Astrocyte of the hippocampus (primary cell): ENCODE data around the gene ARL8A.
A peak's percentile ranks its signal among the peaks of the same experiment; 100 is the strongest.
"Not testable (repeated sequence)": the region's sequence is repeated elsewhere in the genome, so short reads cannot be mapped to it uniquely, and the experiment has no call there.

Experiments
- DNase-seq: peaks from one replicate; pipeline ENCODE4 v3.0.0; 2011; ENCODE audit warnings: low read depth, low spot score

Gene ARL8A

DNA sequence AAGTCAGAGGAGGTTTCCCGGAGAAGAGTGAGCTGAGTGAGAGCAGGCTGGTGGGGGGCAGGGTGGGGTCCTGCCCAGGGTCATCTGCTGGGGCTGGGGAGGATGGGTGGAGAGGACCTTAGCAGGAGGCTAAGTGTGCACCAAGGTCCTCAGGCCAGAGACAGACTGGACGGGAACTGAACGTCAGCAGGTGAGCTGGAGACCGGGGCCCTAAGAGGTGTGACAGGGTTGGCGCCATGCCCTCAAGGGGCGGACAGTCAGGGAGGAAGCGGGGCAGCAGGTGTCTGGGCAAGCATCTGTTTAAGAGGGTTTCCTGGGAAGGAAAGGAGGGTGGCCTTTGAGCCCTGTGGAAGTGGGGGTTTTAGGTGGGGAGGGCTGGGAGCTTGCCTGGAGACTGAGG lies 29.5 kb upstream of the ARL8A start:
- DNase-seq: no peak

- DNase-seq: no peak
Measured at GRCh38 chr1:202172015-202172355, 27.4 kb upstream of the ARL8A start.

- DNase-seq: no peak
Measured at GRCh38 chr1:202171292-202172014, 26.9 kb upstream of the ARL8A start.

GRCh38 chr1:202170726-202171125 lies 26.2 kb upstream of the ARL8A start:
- no peak for DNase-seq

DNA sequence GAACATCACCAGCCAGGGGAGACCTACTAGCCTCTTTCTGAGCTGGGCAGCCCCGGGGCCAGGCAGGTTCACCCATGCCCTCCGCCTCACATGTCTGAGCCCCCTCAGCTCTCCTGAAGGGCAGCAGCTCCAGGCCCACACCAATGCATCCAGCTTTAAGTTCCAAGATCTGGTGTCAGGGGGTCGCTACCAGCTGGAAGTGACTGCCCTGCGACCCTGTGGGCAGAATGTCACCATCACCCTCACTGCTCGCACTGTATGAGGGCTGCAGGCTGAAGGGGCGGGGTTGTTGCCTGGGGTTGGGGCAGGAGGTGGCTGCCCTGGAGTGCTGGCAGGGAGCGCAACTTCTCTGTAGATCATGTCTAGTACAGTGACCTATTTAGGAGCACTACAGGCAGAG lies 24.3 kb upstream of the ARL8A start:
- no peak for DNase-seq

DNA sequence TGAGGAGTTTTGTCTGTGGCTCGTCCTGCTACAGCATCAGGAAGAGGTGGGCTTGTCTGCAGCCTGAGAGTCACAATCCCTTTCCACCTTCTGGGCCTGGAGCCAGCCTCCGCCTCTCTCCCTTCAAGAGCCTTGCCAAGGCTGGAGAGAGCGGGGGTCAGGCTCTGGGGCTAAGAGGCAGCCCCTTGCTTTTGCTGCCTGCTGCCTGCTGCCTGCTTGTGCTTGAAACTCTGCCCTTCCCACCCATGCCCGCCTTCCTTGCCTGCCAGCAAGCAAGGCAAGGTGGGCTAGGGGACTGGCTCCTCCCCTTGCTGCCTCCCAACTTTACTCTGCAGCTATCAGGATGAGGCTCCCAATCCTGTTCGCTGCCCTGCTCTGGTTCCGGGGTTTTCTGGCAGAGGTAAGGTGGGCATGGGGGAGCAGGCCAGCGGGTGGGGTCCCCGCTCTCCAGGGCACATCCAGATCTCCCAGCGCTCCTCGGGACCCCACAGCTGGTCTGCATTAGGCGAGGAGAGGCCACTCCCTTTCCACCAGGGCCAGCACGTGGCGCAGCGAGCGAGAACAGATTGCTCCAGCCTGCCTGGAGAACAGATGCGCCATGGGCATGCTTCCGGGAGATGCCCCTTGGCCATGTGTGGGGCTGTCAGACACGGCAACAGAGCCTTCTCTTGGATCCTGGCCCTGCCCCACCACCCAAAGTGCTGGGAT lies 23.3 kb upstream of the ARL8A start:
- peak; percentile 56 for DNase-seq

GRCh38 chr1:202167054-202167453 lies 22.5 kb upstream of the ARL8A start:
- not testable (repeated sequence) for DNase-seq

- DNase-seq: no peak
Measured at GRCh38 chr1:202165942-202166843, 21.7 kb upstream of the ARL8A start.

GRCh38 chr1:202165267-202165941 lies 20.9 kb upstream of the ARL8A start:
- no peak for DNase-seq

GRCh38 chr1:202164271-202165037 lies 19.9 kb upstream of the ARL8A start:
- DNase-seq: no peak

DNA sequence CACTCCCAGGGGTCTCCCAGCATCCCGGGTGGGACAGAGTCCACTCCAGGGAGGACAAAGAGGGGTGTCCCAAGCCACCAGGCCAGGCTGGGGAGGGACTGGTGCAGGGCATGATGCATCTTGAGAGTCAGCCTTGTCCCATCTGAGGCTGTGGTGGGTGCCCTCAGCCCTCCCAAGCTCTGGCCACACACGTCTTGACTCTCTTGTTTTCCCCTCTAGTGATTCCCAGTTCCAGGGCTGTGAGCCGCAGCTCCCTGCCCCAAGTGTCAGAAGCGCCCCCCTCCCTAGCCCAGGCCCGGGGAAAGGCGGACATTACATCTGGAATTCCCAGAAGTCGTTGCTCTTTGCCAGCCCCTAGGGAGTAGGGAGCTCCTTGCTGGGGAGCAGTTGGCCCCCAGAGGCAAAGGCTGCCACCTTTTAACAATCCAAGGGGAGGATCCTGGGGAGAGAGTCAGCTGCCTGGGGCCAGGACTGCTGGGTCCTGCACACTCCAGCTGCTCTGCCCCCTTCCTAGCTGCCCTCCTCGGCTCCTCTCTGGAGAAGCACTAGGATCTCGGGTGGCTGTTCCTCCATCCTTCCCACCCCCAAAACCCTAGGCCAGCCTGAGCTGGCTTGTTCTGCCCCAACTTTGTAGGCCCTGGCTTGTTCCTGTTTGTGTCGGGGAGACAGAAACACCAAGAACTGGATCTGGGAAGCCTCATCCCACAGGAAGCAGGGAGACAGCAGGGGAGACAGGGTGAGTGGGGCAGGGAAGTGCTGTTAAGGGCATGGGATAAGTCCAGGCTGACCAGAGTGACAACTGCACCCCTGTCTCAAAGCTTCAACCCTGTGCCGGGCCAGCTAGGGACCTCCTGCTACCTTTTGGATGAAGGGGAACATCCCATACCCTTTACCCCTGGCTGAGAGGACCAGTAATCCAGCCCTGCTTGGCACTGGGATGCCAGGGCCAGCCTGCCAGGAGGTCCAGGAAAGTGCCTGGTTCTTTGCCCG lies 19.0 kb upstream of the ARL8A start:
- no peak for DNase-seq

- DNase-seq: no peak
Measured at GRCh38 chr1:202162418-202163280, 18.1 kb upstream of the ARL8A start.

DNA sequence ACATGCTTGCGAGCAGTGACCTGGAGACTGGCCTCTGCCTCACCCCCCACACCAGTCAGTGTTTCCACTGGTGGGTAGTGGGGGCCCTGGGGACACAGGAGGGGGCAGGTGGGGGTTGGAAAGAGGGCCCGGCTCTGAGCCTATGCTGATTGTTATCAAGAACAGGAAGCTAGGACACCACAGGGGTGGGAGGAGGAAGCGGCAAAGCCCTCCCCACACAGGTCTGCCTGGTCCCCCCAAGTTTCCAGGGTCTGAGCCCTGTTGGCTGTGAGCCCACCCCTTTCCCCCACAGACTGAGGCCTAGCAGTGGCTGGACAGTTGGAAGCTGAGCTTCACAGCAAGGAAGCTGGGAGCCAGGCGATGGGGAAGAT lies 17.5 kb upstream of the ARL8A start:
- no peak for DNase-seq

DNA sequence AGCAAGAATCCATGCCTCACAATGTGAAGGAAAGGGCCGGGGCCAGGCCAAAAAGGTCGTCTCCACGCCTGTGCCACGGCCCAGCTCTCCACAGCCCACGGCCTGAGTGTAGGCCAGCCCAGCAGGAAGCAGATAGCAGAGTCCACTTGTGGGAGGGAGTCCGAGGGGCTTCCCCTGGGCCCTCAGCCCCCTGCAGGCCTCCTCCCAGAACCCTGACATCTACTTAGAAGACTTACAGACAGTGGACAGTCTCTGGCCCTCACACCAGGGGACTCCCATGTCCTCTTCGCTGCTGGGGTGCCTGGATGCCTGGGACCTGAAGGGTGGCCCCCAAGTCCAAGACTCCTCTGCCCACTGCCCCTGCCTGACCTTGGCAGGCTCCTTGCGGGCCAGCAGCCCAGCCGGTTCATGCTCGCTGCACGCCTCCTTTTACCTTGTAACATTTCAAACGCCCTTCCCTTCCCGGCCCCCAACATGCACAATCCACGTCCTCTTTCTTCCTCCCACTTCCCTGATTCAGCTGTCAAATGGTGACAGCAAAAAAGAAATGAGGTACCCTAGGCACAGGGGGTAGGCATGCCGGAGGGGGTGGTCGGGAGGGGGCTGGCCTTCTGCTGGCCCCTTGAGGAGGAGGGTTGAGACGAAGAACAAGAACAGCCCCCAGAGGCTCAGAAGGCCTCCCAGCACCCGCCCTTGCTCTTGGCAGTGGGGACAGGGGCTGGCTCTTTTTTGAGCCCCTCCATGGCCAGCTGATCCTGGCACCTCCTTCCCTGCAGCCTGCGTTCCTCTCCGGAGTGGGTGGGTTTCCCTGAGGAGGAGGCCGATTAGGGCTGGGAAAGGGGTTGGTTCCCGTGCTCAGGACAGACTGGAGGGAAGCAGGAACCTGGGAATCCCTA lies 16.9 kb upstream of the ARL8A start:
- no peak for DNase-seq

- DNase-seq: no peak
Measured at GRCh38 chr1:202160377-202160940, 15.9 kb upstream of the ARL8A start, which contains the start of gene PTPN7. PTPN7 (minus strand) TSS chr1:202160602; CDS start chr1:202159402, 1,200 bp downstream.

- DNase-seq: no peak
Measured at GRCh38 chr1:202159534-202160371, 15.2 kb upstream of the ARL8A start.
